HG02885 (cell line): Measurements from ENCODE around the gene GRAMD1A.
"Not testable (repeated sequence)": the region's sequence is repeated elsewhere in the genome, so short reads cannot be mapped to it uniquely, and the experiment has no call there.

Experiments
- ATAC-seq: cut with Tn5 transposase; IDR thresholded peaks from one replicate; pipeline ENCODE4 v1.9.1; 2021; ENCODE audit warnings: mild to moderate bottlenecking; ENCODE audit not compliant: unreplicated experiment, poor library complexity

GRAMD1A gene

DNA sequence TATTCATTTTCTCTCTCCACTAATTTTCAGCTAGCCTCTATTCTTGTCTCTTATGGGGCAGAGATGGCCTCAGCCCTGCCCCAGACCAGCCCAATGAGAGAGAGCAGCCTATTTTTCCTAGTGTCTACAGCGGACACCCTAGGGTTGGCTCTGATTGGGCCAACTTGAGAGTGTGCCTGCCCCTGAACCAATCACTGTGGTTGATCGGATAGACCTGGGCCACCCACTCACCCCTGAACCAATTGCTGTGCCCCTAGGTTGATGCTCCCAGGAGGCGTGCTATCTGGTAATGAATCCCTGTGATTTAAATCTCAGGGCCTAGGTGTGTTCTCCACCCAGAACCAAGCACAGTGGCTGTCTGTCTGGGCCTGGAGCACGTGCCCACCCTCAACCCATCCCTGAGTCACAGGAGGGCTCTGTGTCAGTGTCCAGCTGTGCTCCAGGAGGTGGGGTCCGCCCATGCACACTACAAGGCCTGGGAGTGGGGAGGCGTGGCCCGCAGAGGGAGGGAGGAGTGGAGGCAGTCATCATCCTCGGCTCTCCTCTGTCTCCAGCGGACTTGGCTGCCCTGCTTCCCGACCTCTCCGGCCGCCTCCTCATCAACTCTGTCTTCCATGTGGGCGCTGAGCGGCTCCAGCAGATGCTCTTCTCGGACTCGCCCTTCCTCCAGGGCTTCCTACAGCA lies 15.3 kb downstream of the GRAMD1A start:
- no peak for ATAC-seq

DNA sequence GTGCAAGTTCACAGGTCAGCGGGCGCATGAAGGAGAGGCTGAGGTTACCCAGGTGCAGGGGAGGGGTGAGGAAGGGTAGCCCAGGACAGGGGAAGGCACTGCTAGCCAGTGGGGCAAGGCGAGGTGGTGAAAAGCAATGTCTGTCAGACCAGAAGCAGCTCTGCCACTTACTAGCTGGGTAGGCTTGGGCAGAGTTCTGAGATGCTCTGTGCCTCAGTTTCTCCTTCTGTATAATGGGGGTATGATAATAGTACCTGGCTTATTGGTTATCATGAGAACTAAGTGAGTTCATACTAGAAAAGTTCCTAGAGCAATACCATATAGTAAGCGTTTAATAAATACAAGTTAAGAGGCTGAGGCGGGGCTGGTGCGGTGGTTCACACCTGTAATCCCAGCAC lies 15.8 kb downstream of the GRAMD1A start:
- ATAC-seq = no peak

DNA sequence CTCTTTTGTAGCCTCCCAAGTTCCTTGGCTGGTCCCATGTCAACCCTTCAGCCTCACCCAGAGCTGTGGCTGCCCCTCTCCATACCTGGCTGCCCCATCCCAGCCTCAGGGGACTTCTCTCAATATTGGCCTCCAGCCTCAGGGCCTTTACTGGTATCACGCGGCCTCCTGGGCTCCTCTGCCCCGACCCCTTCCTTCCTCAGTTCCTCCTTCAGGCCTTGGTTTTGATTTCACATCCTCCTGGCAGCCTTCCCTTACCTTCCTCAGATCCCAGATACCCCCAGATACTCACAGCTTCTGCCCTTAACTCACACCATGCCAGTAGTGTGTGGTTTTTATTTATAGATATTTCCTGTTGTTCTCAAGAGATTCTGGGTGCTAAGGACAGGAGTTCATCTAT lies 17.4 kb downstream of the GRAMD1A start:
- ATAC-seq = no peak

DNA sequence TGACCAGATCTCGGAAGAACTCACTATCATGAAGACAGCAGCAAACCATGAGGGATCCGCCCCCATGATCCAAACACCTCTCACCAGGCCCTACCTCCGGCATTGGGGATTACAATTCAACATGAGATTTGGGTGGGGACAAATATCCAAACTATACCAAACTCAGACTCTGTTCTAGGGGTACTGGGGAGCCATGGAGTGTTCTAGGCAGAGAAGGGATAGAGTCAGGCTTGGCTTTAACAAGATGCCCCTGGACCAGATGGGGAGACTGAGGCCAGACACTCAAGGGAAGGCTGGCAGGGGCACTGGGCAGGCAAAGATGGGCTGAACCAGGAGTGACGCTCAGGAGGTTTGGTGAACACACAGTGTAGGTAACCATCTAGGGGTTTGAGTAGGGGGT lies 18.3 kb downstream of the GRAMD1A start:
- ATAC-seq = no peak

DNA sequence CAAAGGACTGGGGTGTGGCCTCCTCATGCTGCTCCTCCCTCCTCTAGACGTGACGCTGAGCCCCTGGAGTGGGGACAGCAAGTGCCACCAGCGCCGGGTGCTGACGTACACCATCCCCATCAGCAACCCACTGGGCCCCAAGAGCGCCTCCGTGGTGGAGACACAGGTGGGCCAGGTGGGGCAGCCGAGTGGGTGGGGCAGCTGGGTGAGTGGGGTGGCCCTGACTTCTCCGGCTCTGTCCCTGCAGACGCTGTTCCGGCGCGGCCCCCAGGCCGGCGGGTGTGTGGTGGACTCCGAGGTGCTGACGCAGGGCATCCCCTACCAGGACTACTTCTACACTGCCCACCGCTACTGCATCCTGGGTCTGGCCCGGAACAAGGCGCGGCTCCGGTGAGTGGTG lies 19.0 kb downstream of the GRAMD1A start:
- no peak for ATAC-seq

DNA sequence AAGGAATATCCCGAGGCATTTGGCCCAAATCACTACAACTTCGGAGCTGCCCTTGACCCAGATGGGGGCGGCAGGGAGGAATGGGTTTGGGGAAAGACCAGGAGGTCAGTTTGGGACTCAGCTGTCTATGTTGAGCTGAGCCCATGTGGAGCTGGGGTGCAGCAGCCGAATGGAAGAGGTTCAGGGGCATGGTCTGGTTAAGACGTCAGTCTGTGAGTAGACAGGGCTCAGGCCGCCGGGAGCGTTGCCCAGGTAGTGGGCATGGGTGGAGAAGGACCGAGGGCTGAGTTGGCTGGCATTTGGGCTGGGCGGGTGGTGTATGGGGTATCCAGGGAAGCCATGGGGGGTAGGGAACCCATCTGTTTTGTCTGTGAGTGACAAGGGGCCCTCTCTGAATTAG lies 20.9 kb downstream of the GRAMD1A start:
- no peak for ATAC-seq

DNA sequence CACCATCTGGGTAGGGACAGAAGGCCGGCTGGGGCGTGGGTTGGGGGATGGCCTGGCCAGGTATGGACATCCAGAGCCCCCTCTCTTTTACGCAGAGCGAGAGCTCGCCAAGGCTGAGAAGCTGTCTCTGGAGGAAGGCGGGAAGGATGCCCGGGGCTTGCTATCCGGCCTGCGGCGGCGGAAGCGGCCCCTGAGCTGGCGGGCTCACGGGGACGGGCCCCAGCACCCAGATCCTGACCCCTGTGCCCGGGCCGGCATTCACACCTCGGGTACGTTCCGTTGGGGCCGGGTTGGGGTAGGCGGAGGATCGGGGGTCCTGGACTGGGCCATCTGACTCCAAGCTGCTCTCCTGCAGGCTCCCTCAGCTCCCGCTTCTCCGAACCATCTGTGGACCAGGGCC lies 21.5 kb downstream of the GRAMD1A start:
- ATAC-seq = no peak

DNA sequence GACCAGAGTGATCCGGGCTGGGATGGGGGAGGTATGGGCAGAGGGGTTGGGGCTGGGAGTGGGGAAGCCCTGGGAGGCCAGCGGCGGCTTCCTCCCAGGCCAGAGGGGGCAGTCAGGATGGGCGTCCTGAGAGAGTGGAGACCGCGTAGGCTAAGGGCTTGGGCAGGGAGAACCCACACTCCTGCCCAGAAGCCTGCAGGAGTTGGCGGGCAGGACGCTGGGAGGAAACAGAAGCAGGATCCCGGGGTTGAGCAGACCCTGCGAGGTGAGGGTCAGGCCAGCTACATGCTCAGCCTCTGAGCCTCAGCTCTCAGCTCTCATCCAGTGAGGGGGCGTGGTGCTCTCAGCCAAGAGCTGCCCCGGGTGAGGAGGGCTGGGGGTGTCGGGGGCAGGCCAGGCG lies 22.3 kb downstream of the GRAMD1A start:
- no peak for ATAC-seq

DNA sequence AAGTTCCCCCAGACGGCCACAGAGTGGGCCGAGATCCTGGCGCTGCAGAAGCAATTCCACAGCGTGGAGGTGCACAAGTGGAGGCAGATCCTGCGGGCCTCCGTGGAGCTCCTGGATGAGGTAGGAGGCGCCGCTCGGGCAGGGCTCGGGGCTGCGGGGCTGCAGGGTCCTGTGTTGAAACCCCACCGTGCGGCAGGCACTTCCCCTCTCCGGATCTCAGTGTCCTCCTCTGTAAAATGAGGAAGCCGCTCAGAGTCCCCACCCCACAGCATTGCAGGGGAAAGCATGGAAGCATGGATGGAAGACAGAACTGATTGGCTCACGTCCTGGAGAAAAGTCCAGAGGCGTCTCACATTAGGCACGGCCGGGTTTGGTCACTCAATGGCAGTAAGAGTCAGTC lies 23.3 kb downstream of the GRAMD1A start:
- no peak for ATAC-seq

DNA sequence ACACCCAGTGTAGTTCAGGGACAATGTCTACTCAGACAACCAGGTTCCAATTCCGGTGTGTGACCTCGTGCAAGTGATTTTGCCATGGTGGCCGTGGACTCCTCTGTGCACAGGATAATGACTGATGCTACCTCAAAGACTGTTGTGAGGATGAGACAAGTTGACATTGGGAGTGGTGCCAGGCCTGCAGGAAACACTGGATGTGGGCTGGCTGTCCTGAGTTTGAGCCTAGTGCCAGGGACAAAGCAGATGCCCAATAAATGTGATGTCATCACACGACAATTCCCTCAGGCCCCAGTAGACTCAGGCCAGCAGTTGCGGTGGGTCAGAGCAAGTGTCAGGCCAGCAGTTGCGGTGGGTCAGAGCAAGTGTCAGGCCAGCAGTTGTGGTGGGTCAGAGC lies 24.0 kb downstream of the GRAMD1A start:
- no peak for ATAC-seq

DNA sequence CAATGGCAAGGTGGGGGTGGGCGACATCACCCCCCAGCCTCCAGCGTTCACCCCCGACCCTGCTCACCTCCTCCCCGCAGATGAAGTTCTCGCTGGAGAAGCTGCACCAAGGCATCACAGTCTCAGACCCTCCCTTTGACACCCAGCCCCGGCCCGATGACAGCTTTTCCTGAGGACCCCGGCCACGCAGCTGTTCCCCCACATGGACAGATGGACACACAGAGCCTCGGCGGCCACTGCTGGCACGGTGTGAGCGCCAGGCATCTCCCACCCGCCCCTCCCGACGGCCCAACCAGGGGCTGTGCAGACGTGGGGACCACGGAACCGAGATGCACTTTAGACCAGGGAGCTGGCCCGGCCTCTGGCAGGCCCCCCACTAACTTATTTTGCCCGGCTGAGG lies 25.8 kb downstream of the GRAMD1A start:
- ATAC-seq = no peak

DNA sequence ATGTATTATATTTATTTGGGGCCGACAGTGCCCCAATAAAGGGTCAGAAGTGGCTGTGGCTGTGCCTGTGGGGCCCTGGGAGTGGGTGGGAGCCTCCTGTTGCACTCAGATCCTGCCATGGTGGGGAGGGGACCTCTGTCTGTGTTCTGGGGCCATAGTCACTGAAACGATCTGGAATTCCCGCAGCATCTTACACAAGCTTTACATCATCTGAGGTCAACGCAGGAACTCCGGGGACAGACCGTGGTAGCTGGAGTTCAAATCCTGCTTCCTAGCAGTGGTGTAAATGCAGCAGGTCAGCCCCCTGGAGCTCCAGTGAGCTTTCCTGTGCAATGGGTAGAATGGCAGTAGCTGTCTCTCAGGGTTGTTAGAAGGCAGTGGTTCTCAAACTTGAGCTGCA lies 26.3 kb downstream of the GRAMD1A start:
- ATAC-seq = no peak

DNA sequence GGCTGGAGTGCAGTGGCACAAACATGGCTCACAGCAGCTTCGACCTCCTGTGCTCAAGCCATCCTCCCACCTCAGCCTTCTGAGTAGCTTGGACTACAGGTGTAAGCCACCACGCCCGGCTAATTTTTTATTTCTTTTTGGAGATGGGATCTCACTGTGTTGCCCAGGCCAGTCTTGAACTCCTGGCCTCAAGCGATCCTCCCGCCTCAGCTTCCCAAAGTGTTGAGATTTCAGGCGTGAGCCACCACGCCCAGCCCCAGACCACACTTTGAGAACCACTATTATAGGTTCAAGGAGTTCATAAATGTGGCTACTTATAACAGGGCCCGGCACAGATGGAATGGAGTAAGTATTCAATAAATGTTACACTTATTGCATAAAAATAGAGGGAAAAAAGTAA lies 26.9 kb downstream of the GRAMD1A start:
- ATAC-seq = no peak

DNA sequence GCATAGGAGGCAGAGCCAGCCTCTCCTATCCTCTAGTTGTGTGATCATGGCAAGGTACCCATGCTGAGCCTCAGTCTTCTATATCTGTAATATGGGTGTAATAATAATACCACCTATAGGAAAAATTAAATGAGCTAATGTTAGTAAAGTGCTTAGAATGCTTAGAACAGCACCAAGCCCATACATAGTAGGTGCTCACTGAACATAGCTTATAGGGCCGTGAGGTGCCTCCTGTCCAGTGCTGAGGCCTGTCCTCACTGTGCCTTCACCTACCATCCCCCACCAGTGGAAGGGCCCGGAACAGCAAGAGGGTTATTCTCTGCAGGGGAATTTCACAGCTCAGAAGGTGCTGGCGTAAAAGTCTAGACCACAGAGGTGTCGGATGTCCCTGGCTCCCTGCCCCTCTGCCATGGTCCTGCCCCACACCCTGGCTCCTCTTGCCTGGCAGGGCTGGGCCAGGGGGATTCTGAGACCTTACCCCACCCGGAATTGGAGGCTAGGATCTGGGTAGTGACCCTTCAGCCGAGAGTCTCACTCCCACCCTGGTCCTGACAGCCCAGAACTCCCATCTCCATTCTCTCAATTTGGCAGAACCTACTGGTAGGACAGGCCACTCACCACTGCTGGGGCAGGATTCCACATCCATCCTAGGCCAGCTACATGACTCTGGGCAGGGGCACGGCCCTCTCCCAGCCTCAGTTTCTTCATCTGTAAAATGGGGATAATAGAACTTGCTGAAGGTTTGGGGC lies 27.9 kb downstream of the GRAMD1A start:
- ATAC-seq = no peak

DNA sequence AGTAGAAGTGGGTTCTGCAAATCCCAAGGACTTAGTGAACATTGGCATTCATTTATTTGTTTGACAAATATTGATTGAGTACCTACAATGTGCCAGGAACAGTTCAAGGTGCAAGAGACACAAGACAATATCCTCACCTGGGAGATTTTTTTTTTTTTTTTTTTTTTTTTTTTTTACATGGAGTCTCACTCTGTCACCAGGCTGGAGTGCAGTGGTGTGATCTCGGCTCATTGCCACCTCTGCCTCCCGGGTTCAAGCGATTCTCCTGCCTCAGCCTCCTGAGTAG lies 28.4 kb downstream of the GRAMD1A start:
- ATAC-seq = not testable (repeated sequence)

DNA sequence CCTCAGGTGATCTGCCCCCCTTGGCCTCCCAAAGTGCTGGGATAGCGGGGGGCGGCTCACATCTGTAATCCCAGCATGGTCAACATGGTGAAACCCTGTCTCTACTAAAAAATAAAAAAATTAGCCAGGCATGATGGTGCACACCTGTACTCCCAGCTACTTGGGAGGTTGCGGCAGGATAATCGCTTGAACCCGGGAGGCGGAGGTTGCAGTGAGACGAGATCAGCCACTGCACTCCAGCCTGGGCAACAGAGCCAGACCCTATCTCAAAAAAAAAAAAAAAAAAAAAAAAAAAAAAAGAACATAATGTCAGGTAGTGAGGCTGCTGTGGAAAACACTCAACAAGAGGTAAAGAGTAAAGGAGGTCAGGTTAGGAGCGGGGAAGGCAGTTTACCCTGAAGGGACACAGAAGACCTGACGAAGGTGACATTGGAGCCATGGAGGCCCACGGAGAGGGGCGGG lies 29.2 kb downstream of the GRAMD1A start:
- ATAC-seq = not testable (repeated sequence)

DNA sequence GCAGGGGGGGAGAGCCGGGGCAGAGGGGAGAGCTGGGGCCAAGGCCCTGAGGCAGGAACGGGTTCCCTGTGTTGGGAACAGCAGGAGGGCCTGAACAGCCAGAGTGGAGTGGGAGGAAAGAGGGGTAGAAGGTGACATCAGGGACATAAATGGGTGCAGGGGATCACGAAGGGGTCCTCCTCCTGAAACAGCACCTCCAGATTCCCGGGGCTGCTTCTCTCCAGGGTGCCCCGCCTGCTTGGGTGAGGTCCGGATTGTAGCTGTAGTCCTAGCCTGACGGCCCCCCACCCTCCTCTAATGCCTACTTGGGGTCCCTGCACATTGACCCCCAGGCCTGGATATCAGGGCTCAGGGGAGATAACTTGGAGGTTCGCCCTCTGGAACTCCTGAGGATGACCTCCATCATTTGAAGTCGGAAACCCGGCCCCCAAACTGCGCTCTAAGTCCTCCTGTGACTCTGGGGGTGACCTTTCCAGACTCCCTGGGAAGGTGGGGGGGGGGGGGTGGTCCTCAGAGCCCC lies 29.7 kb downstream of the GRAMD1A start:
- ATAC-seq = no peak

DNA sequence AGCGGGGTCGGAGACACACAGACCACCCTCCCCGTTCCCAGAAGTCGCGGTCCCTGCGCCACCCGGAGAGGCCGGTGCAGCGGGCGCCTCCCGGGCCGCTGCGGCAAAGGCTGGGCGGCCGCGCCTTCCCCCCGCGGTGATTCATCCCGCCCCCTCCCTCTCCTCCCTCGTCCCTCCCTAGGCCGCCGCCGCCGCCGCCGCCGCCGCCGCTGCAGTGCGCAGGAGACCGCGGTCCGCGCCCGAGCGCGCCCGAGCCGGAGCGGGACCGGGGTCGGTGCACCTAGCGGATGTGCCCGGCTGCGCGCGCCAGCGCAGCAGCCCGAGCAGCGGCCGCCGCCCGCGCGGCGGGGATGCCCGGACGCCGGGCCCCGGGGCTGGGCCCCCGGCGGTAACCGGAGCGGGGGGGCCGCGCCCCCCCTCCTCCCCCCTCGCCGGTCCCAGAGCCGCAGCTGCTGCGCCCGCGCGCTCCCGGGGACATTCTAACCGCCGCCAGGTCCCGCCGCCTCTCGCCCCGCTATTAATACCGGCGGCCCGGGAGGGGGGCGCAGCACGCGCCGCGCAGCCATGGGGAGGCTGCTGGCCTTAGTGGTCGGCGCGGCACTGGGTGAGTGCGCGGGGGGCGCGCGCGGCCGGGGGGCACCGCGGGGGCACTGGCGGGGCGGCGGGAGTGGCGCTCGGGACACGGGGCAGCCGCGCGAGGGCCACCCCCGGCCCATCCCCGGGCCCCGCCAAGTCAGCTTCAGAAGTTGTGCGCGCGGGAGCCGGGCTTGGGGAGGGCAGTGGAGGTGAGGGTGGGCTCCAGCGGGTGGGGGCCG lies 30.3 kb downstream of the GRAMD1A start, which contains the start of gene SCN1B:
SCN1B (plus strand) TSS at position 214 of the 815 bp plus-strand sequence; CDS start at position 565, 351 bp downstream.
- no peak for ATAC-seq

DNA sequence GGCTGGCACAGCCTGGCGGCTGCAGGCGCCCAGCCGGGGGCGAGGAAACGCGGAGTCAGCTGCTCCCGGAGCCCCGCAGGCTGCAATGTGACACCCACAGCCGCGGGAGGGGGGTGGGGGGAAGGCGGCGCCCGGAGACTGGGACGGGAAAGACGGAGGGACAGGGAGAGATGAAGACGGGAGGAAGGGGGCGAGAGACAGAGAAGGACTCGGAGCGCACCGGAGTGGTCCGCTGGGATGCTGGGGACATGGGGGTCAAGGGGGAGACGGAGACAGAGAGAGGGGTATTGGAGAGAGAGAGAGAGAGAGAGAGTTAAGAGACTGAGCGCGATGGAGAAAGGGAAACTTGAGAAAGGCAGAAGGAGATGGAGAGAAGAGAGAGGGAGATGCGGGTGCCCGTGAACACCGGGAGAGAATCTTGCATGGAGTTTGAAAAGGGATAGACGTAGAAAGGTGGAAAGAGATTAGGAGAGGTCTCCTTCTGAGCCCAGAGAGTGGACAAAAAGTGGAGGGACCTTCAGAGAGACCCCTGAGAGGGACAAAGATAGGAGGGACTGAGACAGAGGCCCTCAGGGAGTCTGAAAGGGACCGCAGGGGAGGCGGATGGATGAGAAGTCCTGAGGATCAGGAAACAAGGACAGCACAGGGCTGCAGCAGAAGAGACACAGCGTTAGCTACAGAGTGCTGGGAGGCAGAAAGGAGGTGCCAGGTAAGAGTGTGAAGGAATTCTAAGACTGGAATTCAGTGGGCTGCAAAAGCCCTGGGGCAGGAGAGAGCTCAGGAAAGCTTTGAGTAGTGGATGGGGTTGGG lies 31.2 kb downstream of the GRAMD1A start:
- no peak for ATAC-seq

DNA sequence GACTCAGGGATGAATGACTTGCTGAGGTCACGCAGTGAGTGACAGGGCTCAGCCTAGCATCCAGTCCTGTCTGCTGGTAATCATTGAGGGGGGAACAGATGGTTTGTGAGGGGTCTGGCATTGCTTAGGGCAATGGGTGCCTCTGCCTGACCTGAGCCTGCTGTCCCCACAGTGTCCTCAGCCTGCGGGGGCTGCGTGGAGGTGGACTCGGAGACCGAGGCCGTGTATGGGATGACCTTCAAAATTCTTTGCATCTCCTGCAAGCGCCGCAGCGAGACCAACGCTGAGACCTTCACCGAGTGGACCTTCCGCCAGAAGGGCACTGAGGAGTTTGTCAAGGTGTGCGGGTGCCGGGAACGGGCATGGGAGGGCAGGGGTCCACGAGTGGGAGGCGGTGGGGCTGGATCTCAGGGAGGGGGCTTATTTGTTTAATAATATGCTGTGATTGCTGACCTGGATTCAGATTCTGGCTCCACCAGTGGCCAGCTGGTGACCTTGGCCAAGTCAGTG lies 32.3 kb downstream of the GRAMD1A start:
- ATAC-seq = no peak
